ENCODE results near the gene GTPBP2. TPM values are rescaled to one million over a fixed set of nuclear protein-coding genes. Genes with fewer than 3 reads are reported as not detected.
"Not testable (repeated sequence)": the region's sequence is repeated elsewhere in the genome, so short reads cannot be mapped to it uniquely, and the experiment has no call there.

Gene GTPBP2
- total RNA-seq, 2 donors from 2014 or later, result 50.0 to 51.7 TPM

DNA sequence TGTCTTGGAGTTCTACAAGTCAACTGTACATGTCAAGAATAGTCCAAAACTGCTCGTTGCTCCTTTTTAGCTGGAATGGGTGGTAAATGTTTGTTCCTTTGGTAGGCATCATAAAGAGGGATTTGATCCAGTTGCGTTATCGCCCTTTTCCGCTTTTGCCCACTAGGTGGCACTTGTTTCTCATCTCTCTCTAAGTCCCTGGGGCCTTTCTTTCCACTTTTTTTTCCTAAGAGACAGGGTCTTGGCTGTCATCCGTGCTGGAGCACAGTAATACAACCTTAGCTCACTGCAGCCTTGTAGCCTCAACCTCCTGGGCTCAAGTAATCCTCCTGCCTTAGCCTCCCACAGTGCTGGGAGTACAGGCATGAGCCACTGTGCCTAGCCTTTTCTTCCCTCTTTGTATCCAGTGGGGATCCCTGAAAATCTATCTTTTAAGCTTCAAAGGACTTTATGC is 20.7 kb downstream of the GTPBP2 start:
- DNase-seq, result peak; percentile 73
- no peak overlapping the region for H3K4me3 ChIP-seq
- H3K9ac ChIP-seq (ENCODE audit: low read depth in 2 of 2, low read length in 2 of 2), result no peak overlapping the region
- intact Hi-C loops (cut with DNase I), result loop anchor here (2.0 to 10.0 kb wide), 2 partner anchors 56 to 470 kb away; no protein-coding TSS in a partner anchor
- H3K27ac ChIP-seq, result no peak overlapping the region
- H3K27me3 ChIP-seq, result no peaks in the 10 kb centered on the region
- H3K9me3 ChIP-seq, result no peaks in the 10 kb centered on the region
- H3K4me1 ChIP-seq, result no peaks in the 10 kb centered on the region
- H3K36me3 ChIP-seq, result peaks cover 4% of the 10 kb centered on the region
- TF ChIP-seq, protein P1, sequence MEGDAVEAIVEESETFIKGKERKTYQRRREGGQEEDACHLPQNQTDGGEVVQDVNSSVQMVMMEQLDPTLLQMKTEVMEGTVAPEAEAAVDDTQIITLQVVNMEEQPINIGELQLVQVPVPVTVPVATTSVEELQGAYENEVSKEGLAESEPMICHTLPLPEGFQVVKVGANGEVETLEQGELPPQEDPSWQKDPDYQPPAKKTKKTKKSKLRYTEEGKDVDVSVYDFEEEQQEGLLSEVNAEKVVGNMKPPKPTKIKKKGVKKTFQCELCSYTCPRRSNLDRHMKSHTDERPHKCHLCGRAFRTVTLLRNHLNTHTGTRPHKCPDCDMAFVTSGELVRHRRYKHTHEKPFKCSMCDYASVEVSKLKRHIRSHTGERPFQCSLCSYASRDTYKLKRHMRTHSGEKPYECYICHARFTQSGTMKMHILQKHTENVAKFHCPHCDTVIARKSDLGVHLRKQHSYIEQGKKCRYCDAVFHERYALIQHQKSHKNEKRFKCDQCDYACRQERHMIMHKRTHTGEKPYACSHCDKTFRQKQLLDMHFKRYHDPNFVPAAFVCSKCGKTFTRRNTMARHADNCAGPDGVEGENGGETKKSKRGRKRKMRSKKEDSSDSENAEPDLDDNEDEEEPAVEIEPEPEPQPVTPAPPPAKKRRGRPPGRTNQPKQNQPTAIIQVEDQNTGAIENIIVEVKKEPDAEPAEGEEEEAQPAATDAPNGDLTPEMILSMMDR (IDR thresholded peaks at IDR 0.05), result peak; percentile 82

DNA sequence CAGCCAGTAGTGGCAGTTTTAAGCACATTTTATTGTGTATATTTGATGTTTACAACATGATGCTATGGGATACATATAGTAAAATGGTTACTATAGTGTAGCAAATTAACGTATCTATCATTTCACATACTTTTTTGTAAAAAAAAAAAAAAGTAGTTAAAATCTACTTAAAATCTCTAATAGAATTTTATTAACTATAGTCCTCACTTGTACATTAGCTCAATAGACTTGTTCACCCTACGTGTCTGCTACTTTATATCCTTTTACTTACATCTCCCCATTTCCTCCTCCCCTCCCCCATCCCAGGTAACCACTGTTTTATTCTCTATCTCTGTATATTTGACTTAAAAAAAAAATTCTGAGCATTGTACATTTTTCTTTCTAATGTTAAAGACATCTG is 23.0 kb downstream of the GTPBP2 start:
- DNase-seq, result no peak
- H3K27ac ChIP-seq, result no peak overlapping the region
- intact Hi-C loops (cut with DNase I), result loop anchor here (10.0 kb wide), 1 partner anchor 59 kb away; no protein-coding TSS in a partner anchor
- no peaks in the 10 kb centered on the region for H3K27me3 ChIP-seq
- H3K9ac ChIP-seq (ENCODE audit: low read depth in 2 of 2, low read length in 2 of 2), result no peak overlapping the region
- peaks cover 4% of the 10 kb centered on the region for H3K36me3 ChIP-seq
- TF ChIP-seq, protein P1 (IDR thresholded peaks at IDR 0.05), result no peak
- no peaks in the 10 kb centered on the region for H3K9me3 ChIP-seq
- H3K4me1 ChIP-seq, result no peaks in the 10 kb centered on the region
- no peak overlapping the region for H3K4me3 ChIP-seq

DNA sequence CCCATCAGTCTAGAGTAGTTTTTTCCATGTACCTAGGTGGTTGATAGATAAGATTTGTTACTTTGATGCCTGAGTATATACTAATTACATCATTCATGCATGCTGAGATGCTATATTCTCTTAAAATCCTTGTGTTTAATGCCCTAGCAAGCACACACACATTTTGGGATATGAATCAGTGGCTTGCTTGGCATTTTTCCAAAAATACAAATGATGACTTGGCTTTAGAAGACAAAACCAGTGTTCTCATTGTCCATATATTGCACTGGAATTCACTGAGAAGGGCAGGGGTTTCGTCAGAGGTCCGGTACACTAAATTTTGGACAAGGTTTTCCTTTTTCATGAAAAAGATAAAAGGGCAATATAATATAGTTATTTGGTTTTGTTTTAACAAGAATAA is 24.9 kb downstream of the GTPBP2 start:
- Histone ChIP-seq H3K9ac (ENCODE audit: low read depth in 2 of 2, low read length in 2 of 2) (no peak overlapping the region), H3K36me3 (peaks cover 4% of the 10 kb centered on the region), H3K9me3 (no peaks in the 10 kb centered on the region), H3K27me3 (no peaks in the 10 kb centered on the region), H3K4me1 (no peaks in the 10 kb centered on the region), H3K27ac (no peak overlapping the region), H3K4me3 (no peak overlapping the region)
- TF ChIP-seq, protein P1 (IDR thresholded peaks at IDR 0.05), result no peak
- no peak for DNase-seq
- intact Hi-C loops (cut with DNase I), result loop anchor here (10.0 kb wide), 1 partner anchor 61 kb away; no protein-coding TSS in a partner anchor

DNA sequence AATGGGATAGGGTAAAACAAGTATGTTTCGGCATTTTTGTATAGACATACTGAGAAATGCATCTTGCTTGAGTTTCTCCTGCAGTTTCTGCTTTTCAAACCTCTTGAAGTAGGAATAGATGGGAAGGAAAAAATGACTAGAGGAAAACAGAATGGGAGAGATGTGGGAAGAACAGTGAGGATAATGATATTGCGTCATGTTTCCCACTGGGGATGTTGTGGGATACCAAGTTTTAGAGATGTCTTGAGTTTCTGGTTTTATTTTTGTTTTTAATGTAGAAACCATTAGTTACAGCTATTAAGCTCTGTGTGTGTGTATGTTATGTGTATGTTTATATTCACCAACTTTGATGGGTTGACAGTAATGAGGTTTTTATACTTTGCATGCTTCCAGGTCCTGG is 28.5 kb downstream of the GTPBP2 start:
- Histone ChIP-seq H3K4me3 (no peak overlapping the region), H3K27me3 (no peaks in the 10 kb centered on the region), H3K27ac (no peak overlapping the region), H3K4me1 (no peaks in the 10 kb centered on the region), H3K36me3 (peaks cover 3% of the 10 kb centered on the region), H3K9ac (ENCODE audit: low read depth in 2 of 2, low read length in 2 of 2) (no peak overlapping the region), H3K9me3 (no peaks in the 10 kb centered on the region)
- DNase-seq, result no peak
- TF ChIP-seq, protein P1 (IDR thresholded peaks at IDR 0.05), result no peak
- intact Hi-C loops (cut with DNase I), result loop anchor here (10.0 kb wide), 1 partner anchor 64 kb away; no protein-coding TSS in a partner anchor

DNA sequence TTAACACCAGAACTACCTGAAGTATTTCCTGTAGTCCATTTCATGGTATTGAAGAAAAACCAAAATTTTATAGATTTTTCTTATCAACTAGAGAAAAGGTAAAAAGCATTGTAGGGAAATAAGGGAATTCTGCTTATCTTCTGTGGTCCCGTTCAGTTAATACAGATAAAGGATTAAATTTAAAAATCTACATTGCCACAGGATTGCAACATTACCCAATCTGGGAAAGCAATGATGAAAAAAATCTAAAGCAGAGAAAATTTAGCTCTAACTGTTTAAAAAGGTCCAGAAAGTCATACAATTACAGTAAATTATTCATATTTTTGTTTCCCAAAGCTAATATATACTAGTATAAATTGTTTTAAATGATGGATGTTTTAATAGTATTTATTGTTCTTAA is 35.1 kb downstream of the GTPBP2 start:
- Histone ChIP-seq H3K36me3 (no peaks in the 10 kb centered on the region), H3K27me3 (no peaks in the 10 kb centered on the region), H3K9ac (ENCODE audit: low read depth in 2 of 2, low read length in 2 of 2) (no peak overlapping the region), H3K4me3 (no peak overlapping the region), H3K9me3 (no peaks in the 10 kb centered on the region), H3K4me1 (no peaks in the 10 kb centered on the region), H3K27ac (no peak overlapping the region)
- TF ChIP-seq, protein P1 (IDR thresholded peaks at IDR 0.05), result no peak
- DNase-seq, result no peak
- intact Hi-C loops (cut with DNase I), result no loop called here

DNA sequence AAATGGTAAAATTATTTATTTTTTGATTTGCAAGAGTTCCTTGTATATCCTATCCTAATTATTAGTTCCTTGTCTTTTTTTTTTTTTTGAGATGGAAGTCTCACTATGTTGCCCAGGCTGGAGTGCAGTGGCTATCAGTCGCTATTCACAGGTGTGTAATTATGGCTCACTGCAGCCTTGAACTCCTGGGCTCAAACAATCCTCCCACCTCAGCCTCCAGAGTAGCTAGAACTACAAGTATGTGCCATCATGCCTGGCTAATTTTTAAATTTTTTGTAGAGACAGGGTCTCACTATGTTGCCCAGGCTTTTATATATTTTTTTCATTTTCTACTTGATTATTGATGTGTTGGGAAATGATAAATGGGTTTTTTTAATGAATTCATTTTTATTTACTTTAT is 39.5 kb downstream of the GTPBP2 start:
- H3K9me3 ChIP-seq; H3K36me3 ChIP-seq; DNase-seq; H3K27me3 ChIP-seq; H3K4me3 ChIP-seq; H3K9ac ChIP-seq (ENCODE audit: low read depth in 2 of 2, low read length in 2 of 2); H3K27ac ChIP-seq; intact Hi-C loops (cut with DNase I); H3K4me1 ChIP-seq: not testable (repeated sequence)

Measured in colonic mucosa (tissue), 4 donors.